GM19467 (cell line): ENCODE data around the gene IL12A.
A peak's percentile ranks its signal among the peaks of the same experiment; 100 is the strongest.

Experiments used
- ATAC-seq: cut with Tn5 transposase; IDR thresholded peaks from one replicate; pipeline ENCODE4 v1.9.1; 2021; ENCODE audit warnings: mild to moderate bottlenecking, moderate library complexity; ENCODE audit not compliant: unreplicated experiment

Gene IL12A

GRCh38 chr3:160023476-160023875, 34.8 kb downstream of the IL12A start:
- no peak for ATAC-seq

DNA sequence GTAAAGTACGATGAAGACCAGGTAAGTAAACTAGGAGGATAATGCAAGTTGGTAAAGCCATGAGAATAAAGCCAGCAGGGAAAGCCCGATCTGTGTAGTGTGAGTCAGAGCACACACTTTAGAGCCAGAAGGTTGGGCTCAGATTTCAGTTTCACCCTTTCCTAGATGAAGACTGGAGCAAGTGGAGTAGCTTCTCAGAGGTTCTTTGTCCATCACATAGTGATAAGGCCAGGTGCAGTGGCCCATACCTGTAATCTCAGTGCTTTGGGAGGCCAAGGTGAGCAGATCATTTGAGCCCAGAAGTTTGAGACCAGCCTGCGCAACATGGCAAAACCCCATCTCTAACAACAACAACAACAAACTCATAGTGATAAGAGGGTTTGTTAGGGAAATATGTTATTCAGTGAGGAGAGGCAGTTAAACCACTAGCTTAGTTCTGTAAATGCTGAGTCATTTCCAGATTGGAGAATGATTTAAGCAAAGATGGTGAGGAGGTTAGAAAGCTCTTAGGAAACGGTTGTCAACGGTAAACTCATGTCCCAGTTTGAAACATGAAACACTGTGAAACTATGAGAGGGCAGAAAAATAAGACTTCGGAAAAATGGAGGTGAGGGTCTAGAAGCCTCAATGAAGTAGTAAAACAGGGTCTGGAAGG, 39.0 kb downstream of the IL12A start:
- peak; percentile 82 for ATAC-seq

DNA sequence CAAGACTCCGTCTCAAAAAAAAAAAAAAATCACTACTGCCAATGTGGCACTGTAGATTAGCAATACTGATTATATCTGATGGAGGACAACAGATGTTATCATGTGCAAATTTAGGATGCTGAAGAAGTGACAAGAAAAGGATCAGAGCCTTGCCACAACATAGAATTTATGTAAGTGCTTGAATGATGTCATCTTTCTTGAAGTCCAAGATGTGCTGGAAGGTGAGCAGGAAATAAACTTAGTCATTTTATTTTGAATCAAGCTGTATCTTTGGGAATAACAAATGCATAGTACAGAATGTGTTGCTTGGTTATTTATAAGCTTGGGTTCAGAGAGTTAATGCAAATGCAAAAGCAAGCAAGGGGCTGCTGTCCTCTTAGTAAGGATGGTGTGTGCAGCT, 47.1 kb downstream of the IL12A start:
- no peak for ATAC-seq

GRCh38 chr3:160038862-160039562, 50.4 kb downstream of the IL12A start:
- no peak for ATAC-seq

DNA sequence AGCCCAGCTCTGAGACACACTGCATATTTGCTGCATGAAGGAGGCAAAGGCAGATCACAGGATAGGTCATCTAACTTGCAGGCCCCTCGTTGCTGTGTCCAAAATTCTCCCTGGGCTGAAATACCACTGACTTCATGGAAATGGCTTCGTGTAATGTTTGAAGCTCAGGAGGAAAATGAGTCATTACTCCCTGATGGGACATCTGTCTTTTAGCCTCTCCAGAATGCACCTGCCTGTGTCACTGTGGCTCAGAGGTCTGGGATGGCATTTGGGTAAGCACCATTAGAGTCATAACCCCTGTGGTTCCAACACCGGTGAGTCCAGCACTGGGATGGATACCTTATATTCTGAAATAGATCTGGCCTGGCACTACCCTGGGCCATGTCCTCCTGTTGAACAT, 51.5 kb downstream of the IL12A start:
- ATAC-seq, result no peak

- ATAC-seq, result no peak
Measured at GRCh38 chr3:160041465-160041864, 52.8 kb downstream of the IL12A start.

- ATAC-seq, result no peak
Measured at GRCh38 chr3:160044121-160044520, 55.5 kb downstream of the IL12A start.
